BLaER1 treated with 17β-estradiol and CSF1 and Interleukin-3, amounts not matched to agents 10 nM and 100 nM (cell line): ENCODE measurements around the gene WDR86.

Source experiments
- H3K27ac ChIP-seq, 11 experiments: shearing (Covaris generic); formaldehyde crosslinking; 2 replicates each; pipeline ENCODE4 v1.8.1; 2022
- H3K27me3 ChIP-seq, 11 experiments: shearing (Covaris generic); formaldehyde crosslinking; 2 replicates each; pipeline ENCODE4 v1.8.1; 2022
- H3K36me3 ChIP-seq, 11 experiments: shearing (Covaris generic); formaldehyde crosslinking; 2 replicates each; pipeline ENCODE4 v1.8.1; 2022
- H3K4me1 ChIP-seq, 10 experiments: shearing (Covaris generic); formaldehyde crosslinking; 2 replicates each; pipeline ENCODE4 v1.8.1; 2022
- H3K4me2 ChIP-seq, 11 experiments: shearing (Covaris generic); formaldehyde crosslinking; 2 replicates each; pipeline ENCODE4 v1.8.1; 2022
- H3K4me3 ChIP-seq, 10 experiments: shearing (Covaris generic); formaldehyde crosslinking; 2 replicates each; pipeline ENCODE4 v1.8.1; 2022
- H3K9ac ChIP-seq, 11 experiments: shearing (Covaris generic); formaldehyde crosslinking; 2 replicates each; pipeline ENCODE4 v1.8.1; 2022
- H3K9me3 ChIP-seq, 11 experiments: shearing (Covaris generic); formaldehyde crosslinking; replicated peaks in 1 of 11; 2 replicates each; pipeline ENCODE4 v1.8.1; 2022
- H4K20me1 ChIP-seq, 11 experiments: shearing (Covaris generic); formaldehyde crosslinking; 2 replicates each; pipeline ENCODE4 v1.8.1; 2022
- Cebpa-rat ChIP-seq, 11 experiments: shearing (Covaris generic); IDR thresholded peaks; 2 replicates each; pipeline ENCODE4 v1.8.1; 2022

The WDR86 gene

GRCh38 chr7:151430391-151431205 lies 20.8 kb upstream of the WDR86 start:
- peaks cover 20 to 47% (median 38%) of the 10 kb centered on the region in 10 experiments for H3K4me1 ChIP-seq
- H3K27me3 ChIP-seq = no peaks in the 10 kb centered on the region
- no peak overlapping the region for H3K4me3 ChIP-seq
- H3K9me3 ChIP-seq = no peaks in the 10 kb centered on the region
- H3K27ac ChIP-seq = no peak overlapping the region
- 0 out of 22 replicates have a peak overlapping the region, but pooled peaks of 1 of the 11 experiments have one; percentile 27 for H3K9ac ChIP-seq
- H3K4me2 ChIP-seq = peak overlapping the region; percentile 36 to 88 (median 62)
- no peak for TF ChIP-seq Cebpa-rat (IDR thresholded peaks at IDR 0.05)
- H3K36me3 ChIP-seq = no peaks in the 10 kb centered on the region
- H4K20me1 ChIP-seq = no peaks in the 10 kb centered on the region; a peak in 1 of 22 replicates

GRCh38 chr7:151429560-151430331 lies 19.9 kb upstream of the WDR86 start:
- Histone ChIP-seq H3K9me3 (no peaks in the 10 kb centered on the region), H3K4me2 (peak overlapping the region; percentile 36 to 88 (median 62)), H3K27me3 (no peaks in the 10 kb centered on the region), H3K36me3 (no peaks in the 10 kb centered on the region), H3K4me1 (peaks cover 20 to 47% (median 38%) of the 10 kb centered on the region in 10 experiments), H3K4me3 (no peak overlapping the region), H3K27ac (no peak overlapping the region), H4K20me1 (no peaks in the 10 kb centered on the region), H3K9ac (peak overlapping the region in 1 of 11 experiments; percentile 27; a peak in 1 of 22 replicates)
- no peak for TF ChIP-seq Cebpa-rat (IDR thresholded peaks at IDR 0.05)

DNA sequence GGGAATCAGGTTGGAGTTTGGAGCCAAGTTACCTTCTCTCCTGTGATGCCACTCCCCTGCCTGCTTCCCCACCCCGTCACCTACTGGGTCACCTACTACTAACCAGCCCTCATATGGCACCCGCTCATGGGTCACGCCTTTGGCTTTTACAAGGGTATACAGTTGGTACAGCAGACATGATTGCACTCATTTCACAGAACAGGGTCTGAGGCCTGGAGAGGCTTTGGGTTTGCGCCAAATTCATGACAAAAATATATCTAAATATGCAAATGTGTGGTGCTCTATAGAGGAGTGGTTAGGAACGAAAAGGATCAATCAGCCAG lies 19.4 kb upstream of the WDR86 start:
- H3K9ac ChIP-seq = no peak overlapping the region
- H3K4me2 ChIP-seq = peak overlapping the region in 8 of 11 experiments; percentile 30 to 88 (median 62); a peak in 14 of 22 replicates
- TF ChIP-seq Cebpa-rat (IDR thresholded peaks at IDR 0.05) = no peak
- no peaks in the 10 kb centered on the region for H3K9me3 ChIP-seq
- no peak overlapping the region for H3K4me3 ChIP-seq
- no peak overlapping the region for H3K27ac ChIP-seq
- peaks cover 20 to 47% (median 38%) of the 10 kb centered on the region in 10 experiments for H3K4me1 ChIP-seq
- H4K20me1 ChIP-seq = no peaks in the 10 kb centered on the region
- no peaks in the 10 kb centered on the region for H3K36me3 ChIP-seq
- H3K27me3 ChIP-seq = no peaks in the 10 kb centered on the region

GRCh38 chr7:151428378-151429236 lies 18.8 kb upstream of the WDR86 start:
- H4K20me1 ChIP-seq = no peaks in the 10 kb centered on the region
- H3K36me3 ChIP-seq = no peaks in the 10 kb centered on the region
- no peak overlapping the region for H3K4me3 ChIP-seq
- no peaks in the 10 kb centered on the region for H3K27me3 ChIP-seq
- H3K9me3 ChIP-seq = peaks cover 0 to 2% (median 0%) of the 10 kb centered on the region in 11 experiments; a peak in 5 of 22 replicates
- H3K9ac ChIP-seq = no peak overlapping the region
- H3K27ac ChIP-seq = no peak overlapping the region
- H3K4me2 ChIP-seq = peak overlapping the region; percentile 16 to 88 (median 57); a peak in 16 of 22 replicates
- H3K4me1 ChIP-seq = peaks cover 20 to 45% (median 38%) of the 10 kb centered on the region in 10 experiments
- TF ChIP-seq Cebpa-rat (IDR thresholded peaks at IDR 0.05) = no peak

DNA sequence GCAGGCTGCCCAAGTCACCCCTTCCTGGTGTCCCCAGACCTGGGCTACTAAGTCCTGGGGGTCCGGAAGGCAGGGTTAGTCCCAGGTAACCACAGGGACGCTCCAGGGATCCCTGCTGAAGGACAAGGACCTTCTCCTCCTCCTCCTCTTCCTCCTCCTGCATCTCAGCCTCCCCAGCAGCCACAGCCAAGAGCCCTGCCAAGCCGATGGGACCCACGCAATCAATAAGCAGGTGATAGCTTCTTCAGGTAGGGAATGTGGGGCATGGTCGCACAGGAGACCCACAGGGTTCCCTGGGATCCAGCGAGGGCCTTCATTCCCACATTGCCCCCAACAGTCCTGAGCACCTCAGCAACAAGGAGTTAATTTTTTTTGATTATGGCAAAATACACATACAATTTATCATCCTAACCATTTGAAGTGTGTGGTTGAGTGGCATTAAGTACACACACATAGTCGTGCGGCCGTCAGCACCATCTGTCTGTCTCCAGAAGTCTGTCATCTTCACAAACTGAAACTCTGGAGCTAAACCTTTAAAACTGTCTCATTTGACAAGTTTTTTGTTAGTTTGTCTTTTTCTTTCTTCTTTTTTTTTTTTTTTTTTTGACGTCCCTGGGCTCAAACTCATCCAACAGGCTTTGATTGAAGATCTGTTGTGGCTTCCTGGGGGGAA lies 18.0 kb upstream of the WDR86 start:
- Histone ChIP-seq H3K4me2 (peak overlapping the region; percentile 16 to 88 (median 34); a peak in 14 of 22 replicates), H3K36me3 (no peaks in the 10 kb centered on the region), H3K27ac (no peak overlapping the region), H3K9ac (no peak overlapping the region), H3K27me3 (no peaks in the 10 kb centered on the region), H3K9me3 (peaks cover 0 to 10% (median 7%) of the 10 kb centered on the region in 11 experiments; a peak in 16 of 22 replicates), H3K4me3 (no peak overlapping the region), H4K20me1 (no peaks in the 10 kb centered on the region), H3K4me1 (peaks cover 15 to 38% (median 30%) of the 10 kb centered on the region in 10 experiments)
- TF ChIP-seq Cebpa-rat (IDR thresholded peaks at IDR 0.05) = no peak

GRCh38 chr7:151426904-151427704 lies 17.3 kb upstream of the WDR86 start:
- H3K4me1 ChIP-seq = peaks cover 13 to 30% (median 24%) of the 10 kb centered on the region in 10 experiments
- H3K9me3 ChIP-seq = peaks cover 5 to 17% (median 14%) of the 10 kb centered on the region in 11 experiments
- H3K36me3 ChIP-seq = no peaks in the 10 kb centered on the region
- H3K9ac ChIP-seq = no peak overlapping the region
- H3K27ac ChIP-seq = no peak overlapping the region
- H3K27me3 ChIP-seq = no peaks in the 10 kb centered on the region
- no peaks in the 10 kb centered on the region for H4K20me1 ChIP-seq
- no peak for TF ChIP-seq Cebpa-rat (IDR thresholded peaks at IDR 0.05)
- no peak overlapping the region for H3K4me3 ChIP-seq
- H3K4me2 ChIP-seq = no peak overlapping the region

- H3K27ac ChIP-seq = no peak overlapping the region
- H3K36me3 ChIP-seq = no peaks in the 10 kb centered on the region
- H3K4me3 ChIP-seq = no peak overlapping the region
- peaks cover 13 to 29% (median 24%) of the 10 kb centered on the region in 10 experiments for H3K4me1 ChIP-seq
- H3K9me3 ChIP-seq = peaks cover 11 to 23% (median 21%) of the 10 kb centered on the region in 11 experiments
- H3K27me3 ChIP-seq = 0 out of 22 replicates have a peak, but pooled peaks cover 0 to 3% (median 0%) of the 10 kb centered on the region in 11 experiments
- no peak overlapping the region for H3K9ac ChIP-seq
- no peak for TF ChIP-seq Cebpa-rat (IDR thresholded peaks at IDR 0.05)
- H3K4me2 ChIP-seq = no peak overlapping the region
- no peaks in the 10 kb centered on the region for H4K20me1 ChIP-seq
Observed at GRCh38 chr7:151426441-151426903, 16.6 kb upstream of the WDR86 start.
